HL-60 (cell line): ENCODE results near the gene KLF16.

Experiments used
- CTCF ChIP-seq: IDR thresholded peaks from one replicate; pipeline ENCODE4 v1.5.1; 2011; ENCODE audit warnings: low read length, control low read depth, inconsistent platforms; ENCODE audit not compliant: insufficient read depth
- POLR2AphosphoS5 ChIP-seq: IDR thresholded peaks from 2 replicates; pipeline ENCODE4 v1.6.1; 2012; ENCODE audit warnings: low read depth
- TF ChIP-seq, protein P1 (sequence below): IDR thresholded peaks from 2 replicates; pipeline ENCODE4 v1.6.1; 2012; ENCODE audit warnings: low read depth; ENCODE audit not compliant: insufficient replicate concordance

- TF ChIP-seq CTCF (peak; percentile 71), POLR2AphosphoS5 (0 out of 2 replicates have a peak, but pooled peaks have one; percentile 38)
- TF ChIP-seq, protein P1, sequence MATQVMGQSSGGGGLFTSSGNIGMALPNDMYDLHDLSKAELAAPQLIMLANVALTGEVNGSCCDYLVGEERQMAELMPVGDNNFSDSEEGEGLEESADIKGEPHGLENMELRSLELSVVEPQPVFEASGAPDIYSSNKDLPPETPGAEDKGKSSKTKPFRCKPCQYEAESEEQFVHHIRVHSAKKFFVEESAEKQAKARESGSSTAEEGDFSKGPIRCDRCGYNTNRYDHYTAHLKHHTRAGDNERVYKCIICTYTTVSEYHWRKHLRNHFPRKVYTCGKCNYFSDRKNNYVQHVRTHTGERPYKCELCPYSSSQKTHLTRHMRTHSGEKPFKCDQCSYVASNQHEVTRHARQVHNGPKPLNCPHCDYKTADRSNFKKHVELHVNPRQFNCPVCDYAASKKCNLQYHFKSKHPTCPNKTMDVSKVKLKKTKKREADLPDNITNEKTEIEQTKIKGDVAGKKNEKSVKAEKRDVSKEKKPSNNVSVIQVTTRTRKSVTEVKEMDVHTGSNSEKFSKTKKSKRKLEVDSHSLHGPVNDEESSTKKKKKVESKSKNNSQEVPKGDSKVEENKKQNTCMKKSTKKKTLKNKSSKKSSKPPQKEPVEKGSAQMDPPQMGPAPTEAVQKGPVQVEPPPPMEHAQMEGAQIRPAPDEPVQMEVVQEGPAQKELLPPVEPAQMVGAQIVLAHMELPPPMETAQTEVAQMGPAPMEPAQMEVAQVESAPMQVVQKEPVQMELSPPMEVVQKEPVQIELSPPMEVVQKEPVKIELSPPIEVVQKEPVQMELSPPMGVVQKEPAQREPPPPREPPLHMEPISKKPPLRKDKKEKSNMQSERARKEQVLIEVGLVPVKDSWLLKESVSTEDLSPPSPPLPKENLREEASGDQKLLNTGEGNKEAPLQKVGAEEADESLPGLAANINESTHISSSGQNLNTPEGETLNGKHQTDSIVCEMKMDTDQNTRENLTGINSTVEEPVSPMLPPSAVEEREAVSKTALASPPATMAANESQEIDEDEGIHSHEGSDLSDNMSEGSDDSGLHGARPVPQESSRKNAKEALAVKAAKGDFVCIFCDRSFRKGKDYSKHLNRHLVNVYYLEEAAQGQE: no peak
These were observed 25.7 kb downstream of the KLF16 start for GRCh38 chr19:1837625-1838105.
